ENCODE measurements around the gene FCRL6.

Gene FCRL6

GRCh38 chr1:159802111-159802510 lies at the start of gene FCRL6:
TSS of gene FCRL6 (plus strand) at chr1:159802360. CDS start at chr1:159802425, 65 bp downstream.
- no peak for TF ChIP-seq CTCF (IDR thresholded peaks at IDR 0.05; ENCODE audit: low read depth, low read length)
- DNase-seq (ENCODE audit: extremely low read depth, low read depth): no peak

GRCh38 chr1:159753386-159753785 lies 48.8 kb upstream of the FCRL6 start:
- no peak for DNase-seq (ENCODE audit: extremely low read depth, low read depth)
- TF ChIP-seq CTCF (IDR thresholded peaks at IDR 0.05; ENCODE audit: low read depth, low read length): no peak

GRCh38 chr1:159755451-159756007 lies 46.6 kb upstream of the FCRL6 start:
- TF ChIP-seq CTCF (IDR thresholded peaks at IDR 0.05; ENCODE audit: low read depth, low read length): no peak
- no peak for DNase-seq (ENCODE audit: extremely low read depth, low read depth)

GRCh38 chr1:159756397-159756796 lies 45.8 kb upstream of the FCRL6 start:
- no peak for DNase-seq (ENCODE audit: extremely low read depth, low read depth)
- TF ChIP-seq CTCF (IDR thresholded peaks at IDR 0.05; ENCODE audit: low read depth, low read length): no peak

GRCh38 chr1:159763686-159764085 lies 38.5 kb upstream of the FCRL6 start:
- no peak for TF ChIP-seq CTCF (IDR thresholded peaks at IDR 0.05; ENCODE audit: low read depth, low read length)
- no peak for DNase-seq (ENCODE audit: extremely low read depth, low read depth)

GRCh38 chr1:159765806-159766205 lies 36.4 kb upstream of the FCRL6 start:
- no peak for TF ChIP-seq CTCF (IDR thresholded peaks at IDR 0.05; ENCODE audit: low read depth, low read length)
- DNase-seq (ENCODE audit: extremely low read depth, low read depth): no peak

- TF ChIP-seq CTCF (IDR thresholded peaks at IDR 0.05; ENCODE audit: low read depth, low read length): no peak
- no peak for DNase-seq (ENCODE audit: extremely low read depth, low read depth)
Observed at GRCh38 chr1:159771127-159771895, 30.8 kb upstream of the FCRL6 start.
